GM12872 (cell line): ENCODE results near the gene UNC13B.

Experiments used
- TF ChIP-seq, protein P1 (sequence below): IDR thresholded peaks from 3 replicates; pipeline ENCODE4 v1.5.1; 2011; ENCODE audit warnings: low read depth, mild to moderate bottlenecking, low read length, moderate library complexity; ENCODE audit not compliant: insufficient read depth

Gene UNC13B

DNA sequence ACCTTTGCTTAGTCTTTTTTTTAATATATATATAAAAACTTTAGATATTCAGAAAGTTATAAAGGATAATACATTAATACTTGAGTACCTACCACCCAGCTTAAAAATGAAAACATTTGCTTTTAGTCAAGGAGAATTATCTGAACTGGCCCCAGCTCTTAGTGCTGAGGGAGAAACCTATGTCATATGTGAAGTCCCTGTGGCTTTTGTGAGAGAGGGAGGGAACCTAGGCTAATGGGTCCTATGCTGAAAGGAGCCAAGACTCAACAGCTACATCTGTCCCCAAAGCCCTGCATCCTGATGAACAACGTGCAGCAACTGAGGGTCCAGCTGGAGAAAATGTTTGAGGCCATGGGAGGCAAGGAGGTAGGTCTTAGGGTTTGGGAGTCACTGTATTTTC is 236.1 kb downstream of the UNC13B start:
- TF ChIP-seq, protein P1, sequence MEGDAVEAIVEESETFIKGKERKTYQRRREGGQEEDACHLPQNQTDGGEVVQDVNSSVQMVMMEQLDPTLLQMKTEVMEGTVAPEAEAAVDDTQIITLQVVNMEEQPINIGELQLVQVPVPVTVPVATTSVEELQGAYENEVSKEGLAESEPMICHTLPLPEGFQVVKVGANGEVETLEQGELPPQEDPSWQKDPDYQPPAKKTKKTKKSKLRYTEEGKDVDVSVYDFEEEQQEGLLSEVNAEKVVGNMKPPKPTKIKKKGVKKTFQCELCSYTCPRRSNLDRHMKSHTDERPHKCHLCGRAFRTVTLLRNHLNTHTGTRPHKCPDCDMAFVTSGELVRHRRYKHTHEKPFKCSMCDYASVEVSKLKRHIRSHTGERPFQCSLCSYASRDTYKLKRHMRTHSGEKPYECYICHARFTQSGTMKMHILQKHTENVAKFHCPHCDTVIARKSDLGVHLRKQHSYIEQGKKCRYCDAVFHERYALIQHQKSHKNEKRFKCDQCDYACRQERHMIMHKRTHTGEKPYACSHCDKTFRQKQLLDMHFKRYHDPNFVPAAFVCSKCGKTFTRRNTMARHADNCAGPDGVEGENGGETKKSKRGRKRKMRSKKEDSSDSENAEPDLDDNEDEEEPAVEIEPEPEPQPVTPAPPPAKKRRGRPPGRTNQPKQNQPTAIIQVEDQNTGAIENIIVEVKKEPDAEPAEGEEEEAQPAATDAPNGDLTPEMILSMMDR: no peak

DNA sequence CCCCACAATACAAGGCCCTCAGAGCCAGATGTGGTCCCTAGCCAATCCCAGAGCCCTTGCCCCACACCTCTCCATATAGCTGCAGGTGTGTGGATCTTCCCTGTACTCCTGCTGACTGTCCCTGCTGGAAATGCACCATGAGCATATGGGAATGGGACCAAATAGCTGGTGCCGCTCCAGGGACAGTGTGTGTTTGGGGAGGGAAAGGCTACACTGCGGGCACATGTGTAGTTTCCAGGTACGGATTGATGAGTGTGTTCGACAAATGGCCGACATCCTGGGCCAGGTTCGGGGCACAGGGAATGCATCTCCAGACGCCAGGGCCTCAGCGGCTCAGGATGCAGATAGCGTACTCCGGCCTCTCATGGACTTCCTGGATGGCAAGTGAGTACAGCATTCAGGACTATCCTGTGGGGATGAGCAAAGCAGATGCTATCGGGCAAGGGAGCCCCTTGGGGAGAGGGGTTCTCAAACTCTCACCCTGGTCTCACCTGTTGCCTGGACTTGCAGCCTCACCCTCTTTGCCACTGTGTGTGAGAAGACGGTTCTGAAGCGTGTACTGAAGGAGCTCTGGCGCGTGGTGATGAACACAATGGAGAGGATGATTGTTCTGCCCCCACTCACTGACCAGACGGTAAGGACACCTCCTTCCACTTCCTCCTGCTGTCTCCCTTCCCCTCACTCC is 237.0 kb downstream of the UNC13B start:
- TF ChIP-seq, protein P1: no peak

DNA sequence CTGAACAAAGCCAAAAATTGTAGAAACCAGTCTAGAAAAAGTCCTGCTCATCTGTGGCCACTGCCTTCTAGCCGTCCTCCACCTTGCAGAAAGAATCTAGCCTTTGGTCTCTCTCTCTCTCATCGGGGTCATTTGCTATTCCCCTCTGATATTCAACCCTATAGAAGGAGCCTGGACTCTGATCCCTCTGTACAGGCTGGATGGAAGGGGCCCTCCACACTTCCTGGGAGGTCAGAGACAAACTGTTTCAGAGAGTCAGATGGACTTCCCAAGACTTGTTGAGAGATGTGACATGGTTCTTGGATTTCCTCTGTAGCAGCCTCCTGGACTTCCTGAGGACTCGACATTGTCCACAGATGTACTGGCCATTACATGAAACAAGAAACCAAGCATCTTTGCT is 243.1 kb downstream of the UNC13B start:
- TF ChIP-seq, protein P1: no peak

DNA sequence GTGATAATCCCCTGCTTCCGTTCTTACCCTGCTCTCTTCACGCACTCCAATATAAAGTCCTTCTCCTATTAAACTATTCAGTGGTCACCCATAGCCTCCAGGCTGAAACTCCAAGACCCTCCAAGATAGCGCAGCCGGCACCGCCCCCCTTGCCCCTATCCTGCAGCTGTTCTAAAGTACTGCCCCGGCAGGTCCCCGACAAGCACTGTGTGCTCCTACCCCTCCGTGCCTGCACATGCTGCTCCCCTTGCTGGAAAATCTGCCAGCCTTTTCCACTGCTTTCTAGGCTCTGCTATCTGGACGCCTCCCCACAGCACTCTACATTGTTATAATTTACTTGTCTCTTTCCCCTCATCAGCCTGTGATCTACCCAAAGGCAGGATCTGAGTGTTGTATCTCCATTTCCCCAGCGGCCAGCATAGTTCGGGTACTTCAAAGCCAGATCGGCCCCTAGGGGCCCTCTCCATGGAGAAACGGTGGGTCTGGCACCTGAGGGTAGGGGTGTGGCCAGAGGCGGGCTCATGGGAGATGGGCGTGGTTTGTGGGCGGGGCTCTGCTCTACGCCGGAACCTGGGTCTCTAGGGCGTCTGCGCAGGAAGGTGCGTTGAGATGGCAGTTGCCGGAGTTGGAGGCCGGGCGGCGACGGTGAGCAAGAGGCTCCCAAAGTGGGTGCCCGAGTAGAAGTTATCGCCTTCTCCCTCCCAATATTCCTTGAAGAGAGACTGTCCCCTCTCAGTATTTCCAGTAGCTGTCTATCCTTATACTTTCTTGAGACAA is 244.6 kb downstream of the UNC13B start:
- TF ChIP-seq, protein P1: no peak

DNA sequence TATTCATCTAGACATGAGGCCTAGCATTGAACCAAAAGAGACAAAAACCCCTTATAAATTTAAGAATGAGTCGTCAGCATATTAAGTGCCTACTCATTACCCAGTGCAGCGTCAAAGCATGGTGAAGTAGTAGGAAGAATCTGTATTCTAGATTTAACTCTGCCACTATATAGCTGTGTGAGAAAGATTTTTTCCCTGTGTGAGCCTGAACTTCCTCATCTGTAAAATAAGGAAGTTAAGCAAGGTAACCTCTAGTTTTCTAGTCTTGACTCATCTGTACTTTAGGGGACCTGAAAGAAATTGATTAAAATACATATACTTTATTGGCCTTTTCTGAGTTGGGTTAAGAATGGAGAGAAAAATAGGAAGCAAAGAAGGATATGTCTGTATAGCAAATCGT is 246.0 kb downstream of the UNC13B start:
- TF ChIP-seq, protein P1: no peak

DNA sequence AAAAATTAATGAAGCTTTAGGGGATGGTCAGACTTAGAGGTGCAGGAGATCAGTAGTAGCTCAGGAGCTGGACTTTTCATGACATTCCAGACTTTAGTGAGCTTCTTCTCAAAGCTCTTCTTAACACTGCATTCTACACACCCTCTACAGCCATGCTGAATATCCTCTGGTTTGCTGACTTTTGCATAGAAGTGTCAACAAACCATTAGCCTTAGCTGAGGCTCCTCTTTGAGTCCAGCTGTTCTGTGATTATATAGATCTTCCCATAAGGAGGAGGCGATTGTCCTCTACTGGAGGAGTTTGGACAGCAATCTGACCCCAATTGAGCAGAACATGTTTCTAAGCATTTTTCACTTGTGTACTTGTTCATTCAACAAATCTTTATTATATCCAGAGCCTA is 253.1 kb downstream of the UNC13B start:
- TF ChIP-seq, protein P1: no peak

DNA sequence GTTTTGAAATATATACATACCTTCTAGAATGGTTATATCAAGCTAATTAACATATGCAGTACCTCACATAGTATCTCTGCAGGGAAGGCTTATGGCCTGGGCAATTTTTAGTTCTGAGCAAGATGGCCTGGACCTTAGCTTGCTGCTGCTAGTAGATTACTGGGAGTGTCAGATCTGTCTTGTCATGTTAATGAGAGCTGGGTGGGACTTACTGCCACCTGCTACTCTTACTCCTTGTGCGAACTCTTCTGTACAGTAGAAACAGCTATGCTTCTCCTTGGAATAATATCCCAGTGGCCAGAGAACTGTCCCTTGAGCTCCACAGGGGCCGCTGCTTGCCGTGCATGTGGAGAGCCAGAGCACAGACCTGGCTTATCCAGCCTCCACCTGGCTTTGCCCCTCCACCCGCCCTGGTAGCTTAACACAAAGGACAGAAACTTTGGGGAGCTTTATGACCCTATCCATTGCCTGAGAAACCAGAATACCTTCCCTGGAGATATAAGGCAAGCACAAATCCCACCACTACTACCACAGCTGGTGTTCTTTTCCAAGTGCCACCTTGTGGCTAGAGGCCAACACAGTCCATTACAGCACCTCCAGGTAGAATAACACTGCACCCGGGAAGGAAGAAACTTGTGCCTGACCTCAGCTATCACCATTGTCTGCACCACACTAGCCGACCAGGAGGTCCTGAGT is 253.7 kb downstream of the UNC13B start:
- TF ChIP-seq, protein P1: peak; percentile 27; the same call in 1 of the 3 replicates
